Measurements from ENCODE around the gene MARK1. TPM values are rescaled to one million over a fixed set of nuclear protein-coding genes. Genes with fewer than 3 reads are reported as not detected.

Gene MARK1
- total RNA-seq, 1 experiment from 2014 or later, result 17.8 TPM

- H2BK20ac ChIP-seq (ENCODE audit: low read depth, low read length, poor library complexity, severe bottlenecking), result no peak overlapping the region
- 0 out of 2 replicates have a peak, but pooled peaks cover 2% of the 10 kb centered on the region for H3K79me2 ChIP-seq (ENCODE audit: insufficient read depth, low read length)
- H3K18ac ChIP-seq (ENCODE audit: insufficient read length, low read depth, low read length), result no peak overlapping the region
- no peak overlapping the region for H2AFZ ChIP-seq (ENCODE audit: low read length)
- Mint-ChIP-seq H3K36me3 (ENCODE audit: insufficient read depth in 1 of 3, low read depth in 3 of 3) (peaks cover 4 to 21% (median 12%) of the 10 kb centered on the region in 3 experiments), H3K27ac (peak overlapping the region in 1 of 3 experiments; percentile 16; a peak in 1 of 7 replicates), H3K4me1 (no peaks in the 10 kb centered on the region), H3K9me3 (peaks cover 4 to 5% of the 10 kb centered on the region in 2 experiments), H3K4me3 (no peak overlapping the region), H3K27me3 (ENCODE audit: low read depth) (no peaks in the 10 kb centered on the region)
- no CpG with 5 or more reads among the region's 6 CpGs for WGBS (ENCODE audit: extremely low coverage, insufficient read length, low lambda C conversion rate)
- H3T11ph ChIP-seq (ENCODE audit: low read length), result no peak overlapping the region
- no peak overlapping the region for H3K14ac ChIP-seq (ENCODE audit: insufficient read depth, low read length)
- no peaks in the 10 kb centered on the region for H3K27me3 ChIP-seq (ENCODE audit: insufficient read depth, low read length)
- no peaks in the 10 kb centered on the region for H3K4me1 ChIP-seq (ENCODE audit: insufficient read depth, low read length)
- peaks cover 2% of the 10 kb centered on the region for H3K79me1 ChIP-seq (ENCODE audit: insufficient read depth, low read depth, low read length, poor library complexity, severe bottlenecking)
- H3K9ac ChIP-seq (ENCODE audit: extremely low read depth, insufficient read length, low read length), result no peak overlapping the region
- no peak overlapping the region for H3K4ac ChIP-seq (ENCODE audit: low read depth, low read length)
- no peak overlapping the region for H3K23ac ChIP-seq (ENCODE audit: insufficient read length, low read depth, low read length)
- H3K4me2 ChIP-seq (ENCODE audit: insufficient read depth, insufficient read length, low read length), result no peak overlapping the region
- no peak for TF ChIP-seq CTCF (conservative IDR thresholded peaks at IDR 0.05)
- H4K5ac ChIP-seq (ENCODE audit: insufficient read length, low read depth, low read length), result no peak overlapping the region
- no peak overlapping the region for H4K91ac ChIP-seq (ENCODE audit: insufficient read length, low read depth, low read length)
- no peak overlapping the region for H3K27ac ChIP-seq (ENCODE audit: insufficient read length, low read depth, low read length)
- H3K23me2 ChIP-seq (ENCODE audit: insufficient read length, low read depth, low read length, poor library complexity, severe bottlenecking), result no peaks in the 10 kb centered on the region
- H2BK12ac ChIP-seq (ENCODE audit: insufficient read length, low read depth, low read length), result no peak overlapping the region
- no peaks in the 10 kb centered on the region for H3K9me3 ChIP-seq (ENCODE audit: control insufficient read depth, low read depth, low read length)
- no peak overlapping the region for H2AK5ac ChIP-seq (ENCODE audit: insufficient read length, low read length)
- H2BK120ac ChIP-seq (ENCODE audit: low read depth, low read length, poor library complexity, severe bottlenecking), result no peak overlapping the region
- H4K20me1 ChIP-seq (ENCODE audit: control insufficient read depth, insufficient read depth, insufficient read length), result no peaks in the 10 kb centered on the region
- H2BK15ac ChIP-seq (ENCODE audit: low read depth, low read length), result no peak overlapping the region
- H3K56ac ChIP-seq (ENCODE audit: insufficient read length, low read depth, low read length), result no peak overlapping the region
- no peak for DNase-seq
- H2BK5ac ChIP-seq (ENCODE audit: insufficient read length, low read length), result no peak overlapping the region
- no peak overlapping the region for H4K8ac ChIP-seq (replicated peaks; ENCODE audit: insufficient read length, low read depth, low read length)
Observed at GRCh38 chr1:220579317-220579716, 51.4 kb downstream of the MARK1 start.
